DND-41 (cell line): ENCODE measurements around the gene KANSL1.

Experiments used
- EZH2 ChIP-seq: IDR thresholded peaks from 3 replicates; pipeline ENCODE4 v1.6.1; 2012; ENCODE audit warnings: borderline replicate concordance, low read depth, mild to moderate bottlenecking, moderate library complexity, low read length, inconsistent platforms; ENCODE audit not compliant: severe bottlenecking
- TF ChIP-seq, protein P1 (sequence below): IDR thresholded peaks from 2 replicates; pipeline ENCODE4 v1.5.1; 2012; ENCODE audit warnings: borderline replicate concordance, low read length, moderate library complexity, mild to moderate bottlenecking; ENCODE audit not compliant: poor library complexity, severe bottlenecking; ENCODE audit errors: extremely low read depth

DNA sequence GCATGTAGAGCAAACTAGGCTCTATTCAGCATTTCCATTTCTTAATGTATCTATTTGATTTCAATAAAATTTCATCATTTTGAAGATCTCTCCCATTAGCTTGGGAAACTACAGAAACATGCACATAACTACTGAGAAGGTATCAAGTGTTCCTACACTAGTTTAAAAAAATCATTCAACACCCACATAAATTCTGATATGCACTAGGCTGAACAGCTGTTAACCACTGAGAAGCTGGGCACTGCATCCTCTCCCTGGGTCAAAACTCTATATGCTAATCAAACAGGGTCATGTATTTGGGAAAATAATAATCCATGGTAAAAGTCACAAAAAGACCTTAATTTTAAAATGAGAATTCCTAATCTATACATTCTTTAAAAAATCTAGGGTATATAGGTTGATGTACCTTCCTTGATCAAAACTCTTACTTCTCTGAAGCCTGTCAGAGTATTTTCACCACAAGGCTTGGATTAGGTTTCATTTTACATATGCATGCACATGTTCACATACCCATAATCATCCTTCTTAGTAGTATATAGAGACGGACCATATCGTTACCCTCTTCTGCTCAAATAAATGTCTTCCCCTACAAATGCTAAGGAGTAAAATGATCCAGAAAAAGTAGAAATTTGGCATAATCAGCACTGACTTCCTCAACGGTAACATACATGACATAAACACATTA, 57.2 kb downstream of the KANSL1 start:
- no peak for TF ChIP-seq EZH2
- TF ChIP-seq, protein P1, sequence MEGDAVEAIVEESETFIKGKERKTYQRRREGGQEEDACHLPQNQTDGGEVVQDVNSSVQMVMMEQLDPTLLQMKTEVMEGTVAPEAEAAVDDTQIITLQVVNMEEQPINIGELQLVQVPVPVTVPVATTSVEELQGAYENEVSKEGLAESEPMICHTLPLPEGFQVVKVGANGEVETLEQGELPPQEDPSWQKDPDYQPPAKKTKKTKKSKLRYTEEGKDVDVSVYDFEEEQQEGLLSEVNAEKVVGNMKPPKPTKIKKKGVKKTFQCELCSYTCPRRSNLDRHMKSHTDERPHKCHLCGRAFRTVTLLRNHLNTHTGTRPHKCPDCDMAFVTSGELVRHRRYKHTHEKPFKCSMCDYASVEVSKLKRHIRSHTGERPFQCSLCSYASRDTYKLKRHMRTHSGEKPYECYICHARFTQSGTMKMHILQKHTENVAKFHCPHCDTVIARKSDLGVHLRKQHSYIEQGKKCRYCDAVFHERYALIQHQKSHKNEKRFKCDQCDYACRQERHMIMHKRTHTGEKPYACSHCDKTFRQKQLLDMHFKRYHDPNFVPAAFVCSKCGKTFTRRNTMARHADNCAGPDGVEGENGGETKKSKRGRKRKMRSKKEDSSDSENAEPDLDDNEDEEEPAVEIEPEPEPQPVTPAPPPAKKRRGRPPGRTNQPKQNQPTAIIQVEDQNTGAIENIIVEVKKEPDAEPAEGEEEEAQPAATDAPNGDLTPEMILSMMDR = no peak
